Measurements from ENCODE around the gene ATF1. TPM values are rescaled to one million over a fixed set of nuclear protein-coding genes. Genes with fewer than 3 reads are reported as not detected.

The ATF1 gene
- total RNA-seq, 3 donors from 2014 or later (not counting 1 experiment from before 2014, with no cell fraction given) = 20.1 to 36.8 (median 23.1) TPM

DNA sequence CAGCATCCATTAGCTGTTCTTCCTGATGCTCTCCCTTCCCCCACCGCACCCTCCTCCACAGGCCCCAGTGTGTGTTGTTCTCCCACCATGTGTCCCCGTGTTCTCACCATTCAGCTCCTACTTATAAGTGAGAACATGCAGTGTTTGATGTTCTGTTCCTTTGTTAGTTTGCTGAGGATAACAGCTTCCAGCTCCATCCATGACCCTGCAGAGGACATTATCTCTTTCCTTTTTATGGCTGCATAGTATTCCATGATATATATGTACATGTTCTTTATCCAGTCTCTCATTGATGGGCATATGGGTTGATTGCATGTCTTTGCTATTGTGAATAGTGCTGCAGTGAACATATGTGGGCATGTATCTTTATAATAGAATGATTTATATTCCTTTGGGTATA lies 9.0 kb downstream of the ATF1 start:
- no peak for DNase-seq
- no peaks in the 10 kb centered on the region for H3K27me3 ChIP-seq (ENCODE audit: control insufficient read depth, insufficient read depth, low read length)
- 100% methylated on average over 1 of the region's 2 CpGs for WGBS (ENCODE audit: insufficient coverage)
- H3K4me1 ChIP-seq (ENCODE audit: control insufficient read depth, insufficient read depth, low read length) = no peaks in the 10 kb centered on the region
- no peaks in the 10 kb centered on the region for H3K9me3 Mint-ChIP-seq
- H3K27me3 Mint-ChIP-seq (ENCODE audit: low read depth in 2 of 2) = no peaks in the 10 kb centered on the region
- intact Hi-C loops (cut with micrococcal nuclease) = no loop called here
- H3K9me3 ChIP-seq (ENCODE audit: control insufficient read depth, insufficient read depth, low read length) = no peaks in the 10 kb centered on the region
- ATAC-seq = no peak
- H3K36me3 Mint-ChIP-seq = no peaks in the 10 kb centered on the region
- H3K27ac Mint-ChIP-seq = no peak overlapping the region
- H3K4me3 Mint-ChIP-seq = no peak overlapping the region
- H3K4me3 ChIP-seq (ENCODE audit: low read length) = no peak overlapping the region
- peaks cover 4 to 31% of the 10 kb centered on the region in 2 donors for H3K4me1 Mint-ChIP-seq
- no peak overlapping the region for H3K27ac ChIP-seq (ENCODE audit: low read length)
- H3K36me3 ChIP-seq (ENCODE audit: control insufficient read depth, insufficient read depth, low read length) = peaks cover 3% of the 10 kb centered on the region
- TF ChIP-seq, protein P1, sequence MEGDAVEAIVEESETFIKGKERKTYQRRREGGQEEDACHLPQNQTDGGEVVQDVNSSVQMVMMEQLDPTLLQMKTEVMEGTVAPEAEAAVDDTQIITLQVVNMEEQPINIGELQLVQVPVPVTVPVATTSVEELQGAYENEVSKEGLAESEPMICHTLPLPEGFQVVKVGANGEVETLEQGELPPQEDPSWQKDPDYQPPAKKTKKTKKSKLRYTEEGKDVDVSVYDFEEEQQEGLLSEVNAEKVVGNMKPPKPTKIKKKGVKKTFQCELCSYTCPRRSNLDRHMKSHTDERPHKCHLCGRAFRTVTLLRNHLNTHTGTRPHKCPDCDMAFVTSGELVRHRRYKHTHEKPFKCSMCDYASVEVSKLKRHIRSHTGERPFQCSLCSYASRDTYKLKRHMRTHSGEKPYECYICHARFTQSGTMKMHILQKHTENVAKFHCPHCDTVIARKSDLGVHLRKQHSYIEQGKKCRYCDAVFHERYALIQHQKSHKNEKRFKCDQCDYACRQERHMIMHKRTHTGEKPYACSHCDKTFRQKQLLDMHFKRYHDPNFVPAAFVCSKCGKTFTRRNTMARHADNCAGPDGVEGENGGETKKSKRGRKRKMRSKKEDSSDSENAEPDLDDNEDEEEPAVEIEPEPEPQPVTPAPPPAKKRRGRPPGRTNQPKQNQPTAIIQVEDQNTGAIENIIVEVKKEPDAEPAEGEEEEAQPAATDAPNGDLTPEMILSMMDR (IDR thresholded peaks at IDR 0.05) = no peak

DNA sequence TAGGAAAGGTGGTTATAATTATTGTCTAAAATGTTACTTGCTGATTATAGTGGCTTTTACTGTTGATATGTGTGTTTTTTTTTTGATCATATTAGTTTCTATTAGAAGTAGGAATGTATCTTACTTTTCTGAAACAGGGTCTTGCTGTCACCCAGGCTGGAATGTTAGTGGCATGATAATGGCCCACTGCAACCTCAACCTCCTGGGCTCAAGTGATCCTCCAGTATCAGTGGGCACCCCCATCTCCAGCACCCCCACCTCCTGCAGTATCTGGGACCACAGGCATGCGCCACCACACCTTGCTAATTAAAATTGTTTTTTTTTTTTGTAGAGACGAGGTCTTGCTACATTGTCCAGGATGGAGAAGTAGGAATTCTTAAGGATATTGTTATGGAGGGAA lies 11.3 kb downstream of the ATF1 start:
- Histone ChIP-seq H3K27me3 (ENCODE audit: control insufficient read depth, insufficient read depth, low read length) (no peaks in the 10 kb centered on the region), H3K27ac (ENCODE audit: low read length) (no peak overlapping the region), H3K36me3 (ENCODE audit: control insufficient read depth, insufficient read depth, low read length) (peaks cover 3% of the 10 kb centered on the region), H3K4me3 (ENCODE audit: low read length) (no peak overlapping the region), H3K4me1 (ENCODE audit: control insufficient read depth, insufficient read depth, low read length) (no peaks in the 10 kb centered on the region), H3K9me3 (ENCODE audit: control insufficient read depth, insufficient read depth, low read length) (no peaks in the 10 kb centered on the region)
- Mint-ChIP-seq H3K27me3 (ENCODE audit: low read depth in 2 of 2) (no peaks in the 10 kb centered on the region), H3K9me3 (no peaks in the 10 kb centered on the region), H3K4me1 (peaks cover 17 to 36% of the 10 kb centered on the region in 2 donors), H3K27ac (peak overlapping the region in 1 of 2 donors; percentile 66), H3K36me3 (no peaks in the 10 kb centered on the region), H3K4me3 (no peak overlapping the region)
- DNase-seq = no peak
- ATAC-seq = no peak
- intact Hi-C loops (cut with micrococcal nuclease) = no loop called here
- no CpG with 5 or more reads among the region's 2 CpGs for WGBS (ENCODE audit: insufficient coverage)
- TF ChIP-seq, protein P1 (IDR thresholded peaks at IDR 0.05) = no peak

DNA sequence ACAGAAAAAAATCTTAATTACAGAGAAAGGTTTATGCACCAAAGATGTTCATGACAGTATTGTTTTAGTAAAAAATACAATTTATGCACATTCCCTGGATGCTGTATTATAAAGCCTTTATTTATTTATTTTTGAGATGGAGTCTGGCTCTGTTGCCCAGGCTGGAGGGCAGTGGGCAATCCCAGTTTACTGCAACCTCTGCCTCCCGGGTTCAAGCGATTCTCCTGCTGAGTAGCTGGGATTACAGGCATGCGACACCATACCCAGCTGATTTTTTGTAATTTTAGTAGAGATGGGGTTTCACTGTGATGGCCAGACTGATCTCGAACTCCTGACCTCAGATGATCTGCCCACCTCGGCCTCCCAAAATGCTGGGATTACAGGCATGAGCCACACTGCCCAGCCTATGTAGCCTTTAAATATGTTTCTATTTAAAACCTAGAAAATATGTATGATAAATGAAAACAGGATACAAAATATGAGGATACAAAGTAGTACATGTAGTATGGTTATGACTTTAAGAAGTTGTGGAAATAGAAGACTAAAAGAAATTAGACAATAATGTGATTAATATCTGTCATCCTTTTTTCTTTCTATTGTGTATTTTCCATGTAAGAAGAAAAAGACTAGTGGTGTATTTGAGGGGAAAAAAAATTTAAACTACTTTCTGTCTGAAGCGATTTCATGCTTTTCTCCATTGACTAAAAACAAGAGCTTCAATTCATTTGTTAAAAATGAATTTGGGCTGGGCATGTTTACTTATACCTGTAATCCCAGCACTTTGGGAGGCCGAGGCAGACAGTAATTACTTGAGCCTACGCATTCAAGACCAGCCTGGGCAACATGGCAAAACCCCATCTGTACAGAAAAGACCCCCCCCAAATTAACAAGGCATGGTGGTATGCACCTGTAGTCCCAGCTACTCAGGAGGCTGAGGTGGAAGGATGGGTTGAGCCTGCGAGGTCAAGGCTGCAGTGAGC lies 13.1 kb downstream of the ATF1 start:
- Mint-ChIP-seq H3K27ac (peak overlapping the region; percentile 4 to 32), H3K9me3 (no peaks in the 10 kb centered on the region), H3K36me3 (no peaks in the 10 kb centered on the region), H3K4me3 (no peak overlapping the region), H3K27me3 (ENCODE audit: low read depth in 2 of 2) (no peaks in the 10 kb centered on the region), H3K4me1 (peaks cover 13 to 29% of the 10 kb centered on the region in 2 donors)
- Histone ChIP-seq H3K36me3 (ENCODE audit: control insufficient read depth, insufficient read depth, low read length) (peaks cover 9% of the 10 kb centered on the region), H3K27me3 (ENCODE audit: control insufficient read depth, insufficient read depth, low read length) (no peaks in the 10 kb centered on the region), H3K9me3 (ENCODE audit: control insufficient read depth, insufficient read depth, low read length) (no peaks in the 10 kb centered on the region), H3K27ac (ENCODE audit: low read length) (no peak overlapping the region), H3K4me1 (ENCODE audit: control insufficient read depth, insufficient read depth, low read length) (no peaks in the 10 kb centered on the region), H3K4me3 (ENCODE audit: low read length) (no peak overlapping the region)
- no peak for DNase-seq
- TF ChIP-seq, protein P1 (IDR thresholded peaks at IDR 0.05) = no peak
- intact Hi-C loops (cut with micrococcal nuclease) = no loop called here
- WGBS (ENCODE audit: insufficient coverage) = 91% methylated on average over 9 of the region's 9 CpGs
- ATAC-seq = no peak
